ENCODE measurements around the gene TCF7L2. TPM values are rescaled to one million over a fixed set of nuclear protein-coding genes. Genes with fewer than 3 reads are reported as not detected.
A peak's percentile ranks its signal among the peaks of the same experiment; 100 is the strongest.

The TCF7L2 gene
- total RNA-seq, 1 donor from 2014 or later: 17.2 TPM

DNA sequence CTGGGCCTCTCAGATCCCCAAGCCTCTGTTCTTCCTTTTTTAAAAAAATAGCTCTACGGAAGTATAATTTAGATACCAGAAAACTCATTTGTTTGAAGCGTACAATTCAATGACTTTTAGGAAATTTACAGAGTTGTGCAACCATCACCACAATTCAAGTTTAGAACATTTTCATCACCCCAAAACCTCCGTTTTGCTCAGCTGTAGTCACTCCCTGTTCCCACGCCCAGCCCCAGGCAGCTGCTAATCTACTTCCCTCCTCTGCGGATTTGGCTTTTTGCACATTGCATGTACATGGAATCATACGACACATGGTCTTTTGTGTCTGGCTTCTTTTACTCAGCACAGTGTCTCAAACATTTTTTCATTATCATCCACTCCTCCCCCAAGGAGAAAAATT, 229.2 kb downstream of the TCF7L2 start:
- no peak for DNase-seq

DNA sequence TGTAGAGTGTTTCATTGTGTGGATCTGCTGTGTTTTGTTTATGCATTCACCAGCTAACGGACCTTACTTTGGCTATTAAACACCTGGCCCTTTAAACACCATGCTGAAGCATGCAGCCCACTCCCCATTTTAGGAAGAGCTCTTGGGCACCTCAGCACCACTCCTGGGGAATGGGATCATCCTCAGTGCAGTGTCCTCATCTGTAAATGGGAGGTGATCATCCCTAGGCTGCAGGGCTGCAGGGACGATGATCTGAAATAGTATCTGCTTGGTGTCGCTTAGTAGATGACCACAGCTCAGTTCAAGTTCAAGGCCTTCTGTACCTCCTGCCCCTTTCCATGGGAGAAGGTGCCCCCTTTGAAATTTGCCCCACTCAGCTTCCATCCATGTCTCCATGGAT, 229.9 kb downstream of the TCF7L2 start:
- DNase-seq: no peak

DNA sequence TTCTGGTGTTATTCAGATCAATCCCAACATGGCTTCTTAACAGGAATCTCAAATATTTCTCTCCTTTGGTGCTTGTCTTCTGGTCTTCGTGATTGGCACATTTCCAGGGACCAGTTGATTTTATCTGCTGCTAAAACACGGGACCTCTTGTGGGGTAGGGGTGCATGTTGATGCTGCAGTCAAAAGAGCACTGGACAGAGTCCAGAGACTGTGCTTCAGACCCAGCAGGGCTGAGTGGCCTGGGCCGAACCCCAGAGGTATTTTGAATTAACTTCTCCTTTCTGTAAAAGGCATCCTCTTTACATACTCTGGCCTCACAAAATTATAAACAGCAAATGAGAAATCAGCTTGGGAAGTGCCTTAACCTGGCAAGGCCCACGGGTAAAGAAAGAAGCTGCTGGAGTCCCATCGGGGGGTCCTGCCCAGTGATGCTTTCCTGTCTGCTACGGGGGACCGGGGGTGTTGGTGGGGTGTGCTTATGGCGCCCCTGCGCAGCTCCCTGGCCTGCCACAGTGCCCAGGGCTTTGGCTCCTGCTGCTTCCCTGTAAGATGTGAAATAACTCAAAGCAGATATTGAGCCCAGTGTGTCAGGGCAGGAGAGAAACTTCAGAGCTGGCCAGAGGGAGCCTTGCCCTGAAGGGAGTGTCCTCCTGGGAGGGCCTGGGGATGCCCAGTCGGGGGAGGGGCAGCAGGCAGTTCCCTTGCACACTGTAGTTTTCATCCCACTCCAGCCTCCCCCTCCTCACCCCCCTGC, 230.5 kb downstream of the TCF7L2 start:
- no peak for DNase-seq

DNA sequence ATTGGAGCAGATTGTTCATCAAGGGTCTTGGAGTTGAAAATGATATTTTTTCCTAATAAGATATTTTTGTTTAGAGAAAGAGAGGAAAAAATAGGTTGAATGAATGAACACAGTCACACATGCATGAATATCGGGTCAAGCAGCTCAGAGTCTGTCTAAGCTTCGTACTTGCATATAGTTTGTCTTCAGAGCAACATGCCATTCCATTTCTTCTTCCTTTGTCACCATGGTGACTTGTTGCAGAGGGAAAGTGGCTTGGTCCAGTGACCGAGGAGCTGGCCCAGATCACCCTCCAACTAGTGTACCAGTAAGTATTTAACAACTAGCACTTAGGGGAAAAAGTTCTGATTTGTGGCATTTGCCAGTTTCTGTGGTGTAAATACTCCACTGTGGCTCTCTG, 232.1 kb downstream of the TCF7L2 start:
- DNase-seq: no peak

DNA sequence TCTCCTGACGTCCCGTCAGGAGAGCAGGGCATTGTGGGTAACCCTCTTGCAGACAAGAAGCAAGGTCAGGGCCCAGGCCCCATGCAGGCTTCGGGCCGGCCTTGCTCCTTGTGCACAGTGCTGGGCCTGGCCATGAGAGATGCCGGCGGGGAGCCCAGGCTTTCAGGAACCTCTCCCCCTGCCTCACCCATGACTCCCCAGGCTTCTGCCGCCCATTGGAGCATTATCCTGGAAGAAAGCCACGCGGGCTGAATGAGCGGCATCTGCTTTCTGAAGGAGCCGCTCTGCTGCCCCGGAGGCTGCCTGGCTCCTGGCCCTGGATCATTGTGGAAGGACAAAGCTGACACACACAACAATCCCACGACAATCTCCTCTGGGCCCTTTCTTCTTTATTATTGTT, 233.5 kb downstream of the TCF7L2 start:
- no peak for DNase-seq

DNA sequence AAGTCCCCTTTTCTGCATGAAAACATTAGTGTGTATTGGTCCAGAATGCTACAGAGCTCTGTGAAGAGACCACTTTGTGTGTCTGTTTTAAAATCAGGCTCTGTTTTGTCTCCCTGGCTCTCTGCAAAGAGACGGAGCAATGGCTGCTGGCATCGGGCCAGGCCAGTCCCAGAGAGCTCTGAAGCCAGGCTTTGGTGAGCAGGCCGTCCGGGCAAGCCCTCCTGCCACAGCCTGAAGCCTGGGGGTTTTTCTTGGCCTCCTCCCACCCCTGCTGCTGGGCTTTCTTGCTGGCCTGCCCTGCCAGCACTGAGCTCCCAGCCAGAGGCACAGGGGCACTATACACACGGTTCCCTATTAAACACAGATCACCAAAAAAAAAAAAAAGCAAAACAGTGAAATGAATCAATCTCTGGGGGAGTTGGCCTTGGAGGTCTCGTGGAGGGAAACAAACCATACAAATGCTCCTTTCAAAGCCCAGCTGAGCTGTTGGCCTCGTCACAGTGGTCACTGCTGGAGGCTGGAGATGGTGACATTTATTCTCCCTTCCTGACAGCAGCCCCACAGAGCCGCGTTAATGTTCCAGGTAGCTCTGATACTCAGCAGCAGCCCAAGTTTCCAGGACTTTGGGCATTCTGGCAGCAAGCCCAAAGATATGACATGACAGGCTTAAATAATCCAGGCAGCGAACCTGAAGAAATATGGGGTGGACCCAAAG, 237.2 kb downstream of the TCF7L2 start:
- DNase-seq: peak; percentile 83

DNA sequence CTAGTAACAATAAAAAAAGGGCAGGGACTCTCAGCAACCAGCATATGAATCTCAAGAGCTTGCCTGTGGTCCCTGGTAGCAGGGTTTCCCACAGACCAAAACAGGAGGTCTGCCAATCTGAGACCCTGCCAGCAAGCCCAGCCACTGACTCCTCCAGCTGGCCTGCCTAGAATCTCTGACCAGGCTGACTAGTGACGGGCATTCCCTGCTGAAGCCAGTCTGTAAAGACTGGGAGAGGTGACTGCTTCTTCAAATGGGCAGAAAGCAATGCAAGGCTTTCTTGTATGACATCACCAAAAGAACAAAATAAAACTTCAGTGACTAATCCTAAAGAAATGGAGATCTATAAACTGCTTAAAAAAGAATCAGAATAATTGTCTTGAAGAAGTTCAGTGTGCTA, 249.4 kb downstream of the TCF7L2 start:
- no peak for DNase-seq

DNA sequence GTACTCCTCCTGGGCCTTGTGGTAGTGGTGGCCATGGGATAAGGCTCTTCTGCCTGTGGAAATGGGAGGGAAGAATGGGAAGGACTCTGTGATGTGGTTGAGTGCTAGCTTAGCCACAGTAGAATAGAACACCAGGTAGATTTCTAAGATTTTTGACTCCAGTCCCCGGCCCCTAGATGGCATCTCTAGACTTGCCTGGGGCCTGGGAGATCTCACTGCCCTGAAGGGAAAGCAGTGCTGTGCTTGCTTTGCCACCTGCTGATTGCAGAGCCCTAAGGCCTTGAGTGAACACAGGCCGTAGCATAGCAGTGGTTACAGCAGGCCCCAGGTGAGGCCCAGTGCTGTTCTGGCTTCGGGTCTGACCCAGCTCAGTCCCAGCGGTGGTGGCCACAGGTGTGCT, 252.0 kb downstream of the TCF7L2 start:
- no peak for DNase-seq

DNA sequence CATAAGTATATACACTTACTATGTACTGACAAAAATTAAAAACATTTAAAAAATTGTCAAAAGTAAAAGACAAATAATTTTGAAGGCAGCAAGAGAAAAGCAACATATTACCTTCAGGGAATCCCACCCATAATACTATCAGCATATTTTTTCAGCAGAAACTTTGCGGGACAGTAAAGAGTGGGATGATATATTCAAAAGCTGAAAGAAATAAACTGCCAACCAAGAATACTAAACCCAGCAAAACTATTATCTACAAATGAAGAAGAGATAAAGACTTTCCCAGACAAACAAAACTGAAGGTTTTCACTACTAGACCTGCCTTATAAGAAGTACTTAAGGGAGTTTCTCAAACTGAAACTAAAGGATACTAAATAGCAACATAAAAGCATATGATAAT, 257.9 kb downstream of the TCF7L2 start:
- DNase-seq: no peak

DNA sequence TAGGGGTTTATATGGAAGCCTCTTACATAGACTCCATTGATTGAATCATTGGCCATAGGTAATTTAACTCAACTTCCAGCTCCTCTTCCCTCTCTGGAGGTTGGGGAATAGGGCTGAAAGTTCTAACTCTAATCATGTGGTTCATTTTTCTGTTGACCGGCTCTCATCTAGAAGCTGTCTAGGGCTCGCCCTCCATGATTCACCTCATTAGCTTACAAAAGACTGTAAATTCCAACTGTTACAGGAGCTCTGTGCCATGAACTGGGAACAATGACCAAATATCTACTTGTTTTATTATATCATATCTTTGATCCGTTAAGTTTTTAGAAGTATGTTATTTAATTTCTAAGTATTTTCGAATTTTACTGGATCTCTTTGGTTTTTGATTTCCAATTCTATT, 263.0 kb downstream of the TCF7L2 start:
- no peak for DNase-seq

DNA sequence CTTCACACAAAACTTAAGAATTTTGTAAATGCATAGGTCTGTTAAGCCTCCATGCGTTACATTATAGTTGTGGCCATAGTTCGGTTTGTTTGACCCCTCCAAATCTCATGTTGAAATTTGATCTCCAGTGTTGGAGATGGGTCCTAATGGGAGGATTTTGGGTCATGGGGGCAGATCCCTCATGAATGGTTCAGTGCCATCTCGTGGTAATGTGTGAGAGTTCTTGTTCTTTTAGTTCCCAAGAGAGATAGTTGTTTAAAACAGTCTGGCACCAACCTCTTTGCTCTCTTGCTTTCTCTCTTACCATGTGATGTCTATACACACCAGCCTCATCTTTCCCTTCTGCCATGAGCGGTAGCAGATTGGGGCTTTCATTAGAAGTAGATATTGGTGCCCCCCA, 264.3 kb downstream of the TCF7L2 start:
- no peak for DNase-seq

DNA sequence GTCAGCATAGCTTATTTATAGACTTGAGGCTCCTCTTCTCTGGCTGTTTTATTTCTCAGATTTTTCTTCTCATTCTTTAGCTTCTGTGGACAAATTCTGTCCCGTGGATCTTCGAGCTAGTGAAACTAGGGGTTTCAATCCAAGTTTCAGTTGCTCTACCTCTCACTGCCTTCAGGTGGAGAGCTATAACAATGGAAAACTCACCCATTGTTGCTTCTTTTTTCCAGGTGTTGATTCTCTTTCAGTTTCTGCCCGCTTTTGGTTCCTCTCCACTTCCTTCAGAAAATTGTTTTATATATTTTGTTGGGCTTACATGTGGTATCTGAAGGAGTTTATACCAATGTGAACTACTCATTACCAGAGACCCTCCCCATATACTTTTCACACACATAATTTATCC, 266.1 kb downstream of the TCF7L2 start:
- peak; percentile 13 for DNase-seq

All from tongue (tissue), 2 donors.